Stomach smooth muscle (tissue), 2 donors: ENCODE data around the gene POLR3H.
"Not testable (repeated sequence)": the region's sequence is repeated elsewhere in the genome, so short reads cannot be mapped to it uniquely, and the experiment has no call there.

Experiments
- H3K27ac ChIP-seq: one replicate; pipeline ENCODE4 v1.7.0; 2013; ENCODE audit warnings: mild to moderate bottlenecking, low read length, inconsistent platforms
- H3K27me3 ChIP-seq, 2 donors: one replicate each; pipeline ENCODE4 v1.7.0; 2013; ENCODE audit warnings: low read length in 2 of 2; ENCODE audit not compliant: insufficient read depth in 2 of 2, control insufficient read depth in 1 of 2
- H3K36me3 ChIP-seq, 2 donors: one replicate each; pipeline ENCODE4 v1.7.0; 2013; ENCODE audit warnings: low read length in 2 of 2; ENCODE audit not compliant: control insufficient read depth in 2 of 2, insufficient read depth in 2 of 2
- H3K4me1 ChIP-seq: one replicate; pipeline ENCODE4 v1.7.0; 2013; ENCODE audit warnings: low read length; ENCODE audit not compliant: control insufficient read depth, insufficient read depth
- H3K4me3 ChIP-seq, 2 donors: one replicate each; pipeline ENCODE4 v1.7.0; 2013; ENCODE audit warnings: low read length in 2 of 2
- H3K9ac ChIP-seq, 2 donors: one replicate each; pipeline ENCODE4 v1.7.0; 2013; ENCODE audit warnings: low read length in 2 of 2, mild to moderate bottlenecking in 1 of 2
- H3K9me3 ChIP-seq, 2 donors: one replicate each; pipeline ENCODE4 v1.7.0; 2013; ENCODE audit warnings: low read length in 2 of 2; ENCODE audit not compliant: control insufficient read depth in 2 of 2
- donor health status: healthy.
- donor health status: Pancreatic carcinoma.

Gene POLR3H

GRCh38 chr22:41564563-41564962, 20.3 kb upstream of the POLR3H start:
- no peak overlapping the region for H3K27ac ChIP-seq
- peaks cover 30% of the 10 kb centered on the region for H3K4me1 ChIP-seq

GRCh38 chr22:41563051-41563711, 18.9 kb upstream of the POLR3H start:
- no peaks in the 10 kb centered on the region for H3K9me3 ChIP-seq
- peaks cover 30% of the 10 kb centered on the region for H3K4me1 ChIP-seq
- H3K9ac ChIP-seq = peak overlapping the region in 1 of 2 donors; percentile 9
- H3K27ac ChIP-seq = peak overlapping the region; percentile 24
- H3K27me3 ChIP-seq = no peaks in the 10 kb centered on the region
- no peak overlapping the region for H3K4me3 ChIP-seq
- no peaks in the 10 kb centered on the region for H3K36me3 ChIP-seq

More at GRCh38 chr22:41564563-41564962, 20.3 kb upstream of the POLR3H start:
- Histone ChIP-seq H3K36me3 (no peaks in the 10 kb centered on the region), H3K4me3 (no peak overlapping the region), H3K9ac (no peak overlapping the region), H3K27me3 (no peaks in the 10 kb centered on the region), H3K9me3 (no peaks in the 10 kb centered on the region)

- Histone ChIP-seq H3K4me3 (no peak overlapping the region), H3K36me3 (no peaks in the 10 kb centered on the region), H3K9ac (no peak overlapping the region), H3K4me1 (peaks cover 36% of the 10 kb centered on the region), H3K27ac (peak overlapping the region; percentile 24), H3K9me3 (no peaks in the 10 kb centered on the region), H3K27me3 (no peaks in the 10 kb centered on the region)
Measured at GRCh38 chr22:41562461-41562860, 18.2 kb upstream of the POLR3H start.

- Histone ChIP-seq H3K27ac (peak overlapping the region; percentile 31), H3K9me3 (no peaks in the 10 kb centered on the region), H3K36me3 (no peaks in the 10 kb centered on the region), H3K9ac (peak overlapping the region in 1 of 2 donors; percentile 33), H3K27me3 (no peaks in the 10 kb centered on the region), H3K4me1 (peaks cover 38% of the 10 kb centered on the region), H3K4me3 (peak overlapping the region in 1 of 2 donors; percentile 70)
Measured at GRCh38 chr22:41561788-41562187, 17.5 kb upstream of the POLR3H start.

GRCh38 chr22:41561335-41561734, 17.1 kb upstream of the POLR3H start:
- no peaks in the 10 kb centered on the region for H3K27me3 ChIP-seq
- no peaks in the 10 kb centered on the region for H3K9me3 ChIP-seq
- H3K9ac ChIP-seq = peak overlapping the region; percentile 33 to 66
- H3K4me1 ChIP-seq = peaks cover 38% of the 10 kb centered on the region
- H3K27ac ChIP-seq = peak overlapping the region; percentile 31
- H3K4me3 ChIP-seq = peak overlapping the region; percentile 66 to 70
- no peaks in the 10 kb centered on the region for H3K36me3 ChIP-seq

GRCh38 chr22:41560095-41560471, 15.8 kb upstream of the POLR3H start:
- no peaks in the 10 kb centered on the region for H3K9me3 ChIP-seq
- H3K36me3 ChIP-seq = no peaks in the 10 kb centered on the region
- H3K4me3 ChIP-seq = no peak overlapping the region
- no peaks in the 10 kb centered on the region for H3K27me3 ChIP-seq
- H3K27ac ChIP-seq = no peak overlapping the region
- H3K4me1 ChIP-seq = peaks cover 40% of the 10 kb centered on the region
- no peak overlapping the region for H3K9ac ChIP-seq

GRCh38 chr22:41558241-41558630, 14.0 kb upstream of the POLR3H start:
- H3K27ac ChIP-seq, H3K36me3 ChIP-seq, H3K9ac ChIP-seq, H3K4me3 ChIP-seq, H3K27me3 ChIP-seq, H3K9me3 ChIP-seq: not testable (repeated sequence)
- peaks cover 36% of the 10 kb centered on the region for H3K4me1 ChIP-seq

GRCh38 chr22:41557401-41558240, 13.4 kb upstream of the POLR3H start:
- peak overlapping the region; percentile 15 to 42 for H3K9ac ChIP-seq
- peak overlapping the region; percentile 14 to 40 for H3K4me3 ChIP-seq
- H3K27me3 ChIP-seq = no peaks in the 10 kb centered on the region
- H3K9me3 ChIP-seq = no peaks in the 10 kb centered on the region
- H3K4me1 ChIP-seq = peaks cover 31% of the 10 kb centered on the region
- no peaks in the 10 kb centered on the region for H3K36me3 ChIP-seq
- no peak overlapping the region for H3K27ac ChIP-seq

GRCh38 chr22:41556561-41556960, 12.3 kb upstream of the POLR3H start:
- Histone ChIP-seq H3K4me3 (no peak overlapping the region), H3K27ac (no peak overlapping the region), H3K9ac (no peak overlapping the region), H3K36me3 (no peaks in the 10 kb centered on the region), H3K4me1 (peaks cover 26% of the 10 kb centered on the region), H3K27me3 (no peaks in the 10 kb centered on the region), H3K9me3 (no peaks in the 10 kb centered on the region)

- H3K36me3 ChIP-seq = no peaks in the 10 kb centered on the region
- no peaks in the 10 kb centered on the region for H3K9me3 ChIP-seq
- no peak overlapping the region for H3K9ac ChIP-seq
- H3K4me3 ChIP-seq = no peak overlapping the region
- H3K4me1 ChIP-seq = peaks cover 16% of the 10 kb centered on the region
- H3K27ac ChIP-seq = no peak overlapping the region
- H3K27me3 ChIP-seq = no peaks in the 10 kb centered on the region
Measured at GRCh38 chr22:41555325-41555982, 11.2 kb upstream of the POLR3H start.
